Common myeloid progenitor, CD34-positive (primary cell): ENCODE results near the gene ADCY9.

ENCODE experiments used
- CTCF ChIA-PET: fragments of 350-600 bp; sonication (Branson Sonifier 250); formaldehyde crosslinking; loops from one replicate; lab custom pipeline; 2021; ENCODE audit warnings: antibody characterized with exemption; lab: Charles Lee
- POLR2A ChIA-PET: fragments of 350-600 bp; sonication (Branson Sonifier 250); formaldehyde crosslinking; loops from one replicate; lab custom pipeline; 2021; ENCODE audit warnings: antibody characterized with exemption; lab: Charles Lee
- DNase-seq, 3 donors: peaks; one replicate each; pipeline versions ENCODE4 v3.0.0 to v3.0.0-alpha.2; 2013
- H3K27ac ChIP-seq, 2 experiments: 1 replicate in 1 of 2; 2 replicates in 1 of 2; pipeline ENCODE4 v1.7.0; 2013; ENCODE audit warnings: inconsistent platforms in 2 of 2, low read length in 2 of 2, mild to moderate bottlenecking in 2 of 2, low read depth in 1 of 2, moderate library complexity in 1 of 2; ENCODE audit not compliant: severe bottlenecking in 2 of 2, insufficient read depth in 1 of 2, poor library complexity in 1 of 2
- H3K27me3 ChIP-seq, 5 experiments: replicated peaks in 2 of 5; 1 replicate in 3 of 5; 2 replicates in 2 of 5; pipeline versions ENCODE4 v1.6.1 to v1.7.0; 2013; ENCODE audit warnings: low read length in 4 of 5, mild to moderate bottlenecking in 2 of 5, moderate library complexity in 2 of 5, inconsistent platforms in 1 of 5; ENCODE audit not compliant: insufficient read depth in 5 of 5, control insufficient read depth in 4 of 5
- H3K36me3 ChIP-seq, 4 experiments: 1 replicate in 2 of 4; 2 replicates in 2 of 4; pipeline versions ENCODE4 v1.6.1 to v1.7.0; 2013; ENCODE audit warnings: low read length in 3 of 4, control low read depth in 1 of 4, mild to moderate bottlenecking in 1 of 4; ENCODE audit not compliant: control insufficient read depth in 4 of 4, insufficient read depth in 4 of 4
- H3K4me1 ChIP-seq, 4 experiments: 1 replicate in 3 of 4; 2 replicates in 1 of 4; pipeline versions ENCODE4 v1.6.1 to v1.7.1; 2013; ENCODE audit warnings: low read length in 3 of 4, mild to moderate bottlenecking in 3 of 4, control low read depth in 1 of 4, inconsistent platforms in 1 of 4, moderate library complexity in 1 of 4; ENCODE audit not compliant: control insufficient read depth in 4 of 4, insufficient read depth in 4 of 4; ENCODE audit errors: control extremely low read depth in 1 of 4
- H3K4me3 ChIP-seq, 7 experiments: 1 replicate in 4 of 7; 2 replicates in 3 of 7; pipeline versions ENCODE4 v1.5.1 to v1.7.0; 2013; ENCODE audit warnings: mild to moderate bottlenecking in 7 of 7, low read length in 6 of 7, moderate library complexity in 6 of 7, inconsistent platforms in 2 of 7, low read depth in 2 of 7, control low read depth in 1 of 7; ENCODE audit not compliant: insufficient read depth in 4 of 7, control insufficient read depth in 1 of 7; ENCODE audit errors: extremely low read depth in 1 of 7
- H3K9me3 ChIP-seq, 5 experiments: 1 replicate in 4 of 5; 2 replicates in 1 of 5; pipeline versions ENCODE4 v1.6.1 to v1.7.1; 2013; ENCODE audit warnings: low read length in 4 of 5, mild to moderate bottlenecking in 2 of 5, inconsistent platforms in 1 of 5, low read depth in 1 of 5, moderate library complexity in 1 of 5; ENCODE audit not compliant: control insufficient read depth in 4 of 5, insufficient read depth in 2 of 5; ENCODE audit errors: control extremely low read depth in 1 of 5
- WGBS: methylation state at CpG from one replicate; pipeline ENCODE4 v1.1.5; 2013; ENCODE audit not compliant: insufficient coverage; 5-methylcytosine and 5-hydroxymethylcytosine counted together

Gene ADCY9

DNA sequence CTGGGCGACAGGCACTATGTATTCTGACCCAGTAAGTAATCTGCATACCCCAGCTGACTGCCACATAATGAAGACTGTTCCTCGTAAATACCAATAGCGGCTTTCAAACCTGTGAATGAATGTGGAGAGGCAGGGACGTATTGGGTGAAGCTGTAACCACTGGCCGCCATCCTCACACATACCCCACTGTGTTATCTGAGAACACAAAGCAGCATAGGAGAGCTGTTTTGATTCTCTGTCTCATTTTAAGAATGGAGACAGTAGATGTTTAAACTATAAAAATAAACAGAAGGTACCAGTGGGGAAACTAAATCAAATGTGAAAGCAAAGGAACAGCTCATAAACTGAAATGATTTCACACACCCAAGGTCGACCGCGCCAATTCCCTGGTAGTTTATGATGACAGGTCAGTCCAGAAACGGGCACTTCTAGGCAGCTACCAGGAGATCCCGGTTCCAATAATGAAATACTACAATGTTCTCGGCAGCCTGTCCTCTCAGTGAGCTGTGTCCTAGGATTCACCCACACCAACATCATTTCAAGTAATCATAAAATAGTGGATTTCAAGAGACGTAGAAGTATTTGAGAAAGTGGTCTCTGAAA lies 109.7 kb downstream of the ADCY9 start:
- no peak for DNase-seq
- H3K4me1 ChIP-seq, result no peaks in the 10 kb centered on the region
- no peak overlapping the region for H3K27ac ChIP-seq
- no peaks in the 10 kb centered on the region for H3K36me3 ChIP-seq
- H3K4me3 ChIP-seq, result no peak overlapping the region
- H3K9me3 ChIP-seq, result no peaks in the 10 kb centered on the region
- 98% methylated on average over 6 of the region's 12 CpGs for WGBS
- ChIA-PET POLR2A (no interaction called here), CTCF (interaction anchor here (0.7 to 1.2 kb wide), 3 partner anchors 15 to 52 kb away, joined by 3 read pairs; no protein-coding TSS in a partner anchor)
- peaks cover 0 to 6% (median 0%) of the 10 kb centered on the region in 5 experiments for H3K27me3 ChIP-seq

DNA sequence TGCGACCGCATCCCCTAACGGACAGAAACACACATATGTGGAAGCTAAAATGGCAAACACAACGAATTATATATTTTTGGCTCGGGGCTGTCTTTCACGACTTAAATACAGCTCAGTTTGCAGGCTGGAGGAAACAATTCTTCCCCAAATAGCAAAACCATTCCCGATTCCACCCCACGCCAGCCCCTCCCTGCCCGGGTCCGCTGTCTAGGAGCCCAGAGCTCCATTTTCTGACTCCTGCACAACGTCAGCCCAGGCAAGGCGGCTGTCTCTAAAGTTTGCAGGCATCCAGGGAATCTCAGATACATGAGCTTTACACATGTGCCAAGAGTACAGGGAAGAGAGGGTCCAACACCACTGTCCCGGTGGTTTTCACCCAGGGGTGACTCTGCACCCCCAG lies 110.5 kb downstream of the ADCY9 start:
- no peak overlapping the region for H3K27ac ChIP-seq
- POLR2A ChIA-PET, result no interaction called here
- no peaks in the 10 kb centered on the region for H3K9me3 ChIP-seq
- CTCF ChIA-PET, result interaction anchor here (1.2 kb wide), 1 partner anchor 51 kb away, joined by 3 read pairs; no protein-coding TSS in a partner anchor
- H3K27me3 ChIP-seq, result peaks cover 0 to 6% (median 0%) of the 10 kb centered on the region in 5 experiments
- H3K4me1 ChIP-seq, result no peaks in the 10 kb centered on the region
- H3K4me3 ChIP-seq, result no peak overlapping the region
- H3K36me3 ChIP-seq, result no peaks in the 10 kb centered on the region
- 98% methylated on average over 13 of the region's 13 CpGs for WGBS
- no peak for DNase-seq

DNA sequence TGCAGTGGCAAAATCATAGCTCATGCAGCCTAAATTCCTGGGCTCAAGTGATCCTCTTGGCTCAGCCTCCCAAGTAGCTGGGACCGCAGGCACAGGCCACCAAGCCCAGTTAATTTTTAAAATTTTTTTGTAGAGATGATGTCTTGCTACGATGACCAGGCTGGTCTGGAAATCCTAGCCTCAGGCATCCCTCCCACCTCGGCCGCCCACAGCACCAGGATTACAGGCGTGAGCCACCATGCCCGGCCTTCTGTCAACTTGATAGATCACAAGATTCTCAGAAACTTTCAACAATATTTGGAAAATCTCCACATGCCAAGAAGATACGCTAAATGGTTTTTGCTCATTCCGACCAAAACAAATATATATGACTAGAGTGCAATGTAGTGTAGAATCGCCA lies 111.0 kb downstream of the ADCY9 start:
- no peak for DNase-seq
- Histone ChIP-seq H3K9me3 (no peaks in the 10 kb centered on the region), H3K4me1 (peaks cover 0 to under 1% (median 0%) of the 10 kb centered on the region in 4 experiments), H3K36me3 (no peaks in the 10 kb centered on the region), H3K27ac (no peak overlapping the region), H3K4me3 (no peak overlapping the region), H3K27me3 (peaks cover 0 to 2% (median 0%) of the 10 kb centered on the region in 5 experiments)
- WGBS, result 96% methylated on average over 6 of the region's 9 CpGs
- POLR2A ChIA-PET, result no interaction called here
- CTCF ChIA-PET, result interaction anchor here (0.8 to 1.3 kb wide), 3 partner anchors 10 to 51 kb away, joined by 3 to 7 read pairs (median 4); no protein-coding TSS in a partner anchor

DNA sequence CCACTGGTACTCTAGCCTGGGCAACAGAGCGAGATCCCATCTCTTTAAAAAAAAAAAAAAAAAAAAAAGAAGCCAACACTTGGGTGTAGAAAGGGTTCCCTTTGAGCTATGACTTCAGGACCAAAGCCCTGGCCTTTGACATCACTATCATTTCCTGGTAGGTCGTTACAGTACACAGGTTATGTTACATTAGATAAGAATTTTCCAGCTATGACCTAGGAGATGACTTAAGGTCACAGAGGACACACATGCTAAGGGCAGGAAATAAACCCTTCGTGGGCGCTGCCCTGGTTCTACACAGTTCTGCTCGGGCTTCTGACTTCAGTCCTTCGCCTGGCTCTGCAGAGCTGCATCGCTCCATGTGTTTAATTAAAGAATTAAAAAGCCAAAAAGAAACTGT lies 112.0 kb downstream of the ADCY9 start:
- CTCF ChIA-PET, result interaction anchor here (1.1 to 1.3 kb wide), 2 partner anchors 9 to 12 kb away, joined by 4 to 7 read pairs; no protein-coding TSS in a partner anchor
- WGBS, result 88% methylated on average over 6 of the region's 7 CpGs
- POLR2A ChIA-PET, result interaction anchor here (0.7 kb wide), 1 partner anchor 169 kb away, joined by 3 read pairs; no protein-coding TSS in a partner anchor

DNA sequence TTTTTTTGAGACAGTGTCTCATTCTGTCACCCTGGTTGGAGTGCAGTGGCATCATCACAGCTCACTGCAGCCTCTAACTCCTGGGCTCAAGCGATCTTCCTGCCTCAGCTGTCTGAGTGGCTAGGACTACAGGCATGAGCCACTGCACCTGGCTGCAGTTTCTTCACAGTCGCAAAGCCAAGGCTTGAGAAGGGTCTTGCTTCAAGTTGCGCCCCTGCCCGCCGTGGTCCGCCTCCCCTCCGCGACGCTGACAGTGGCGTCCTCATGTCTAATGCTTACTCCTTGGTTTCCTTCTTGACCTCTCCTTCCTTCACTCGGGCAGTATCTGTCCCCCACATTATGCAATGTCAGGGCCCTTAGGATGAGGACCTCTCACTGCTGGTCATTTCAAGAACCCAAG lies 112.7 kb downstream of the ADCY9 start:
- ChIA-PET POLR2A (interaction anchor here (0.7 kb wide), 1 partner anchor 170 kb away, joined by 3 read pairs; no protein-coding TSS in a partner anchor), CTCF (no interaction called here)
- no peaks in the 10 kb centered on the region for H3K36me3 ChIP-seq
- peaks cover 0 to 2% (median 0%) of the 10 kb centered on the region in 5 experiments for H3K27me3 ChIP-seq
- WGBS, result 96% methylated on average over 11 of the region's 11 CpGs
- no peak overlapping the region for H3K4me3 ChIP-seq
- no peak overlapping the region for H3K27ac ChIP-seq
- H3K9me3 ChIP-seq, result no peaks in the 10 kb centered on the region
- peaks cover 0 to 10% (median 6%) of the 10 kb centered on the region in 4 experiments for H3K4me1 ChIP-seq
- DNase-seq, result no peak

More for the DNA sequence above, 112.0 kb downstream of the ADCY9 start:
- no peak overlapping the region for H3K27ac ChIP-seq
- no peaks in the 10 kb centered on the region for H3K9me3 ChIP-seq
- peaks cover 0 to 8% (median 5%) of the 10 kb centered on the region in 4 experiments for H3K4me1 ChIP-seq
- no peak for DNase-seq
- H3K4me3 ChIP-seq, result no peak overlapping the region
- no peaks in the 10 kb centered on the region for H3K36me3 ChIP-seq
- peaks cover 0 to 2% (median 0%) of the 10 kb centered on the region in 5 experiments for H3K27me3 ChIP-seq

DNA sequence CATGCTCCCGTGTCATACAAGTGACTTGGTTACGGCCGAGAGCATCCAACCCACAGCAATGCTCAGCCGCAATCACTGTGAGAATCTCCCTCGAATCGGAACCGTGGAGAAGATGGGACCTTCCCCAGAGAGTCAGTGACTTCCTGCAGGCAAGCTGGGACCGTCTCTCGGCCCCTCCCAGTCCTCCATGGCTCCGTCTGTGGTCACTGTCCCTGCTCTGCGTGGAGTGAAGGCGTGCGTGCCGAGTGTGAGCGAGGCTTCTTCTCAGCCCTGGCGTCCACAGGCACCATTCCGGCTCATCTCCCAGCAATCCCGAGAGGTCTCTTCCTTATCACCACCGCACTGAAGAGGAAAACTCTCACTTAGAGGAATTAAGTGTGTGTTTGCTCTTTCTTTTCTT lies 113.1 kb downstream of the ADCY9 start:
- ChIA-PET CTCF (no interaction called here), POLR2A (no interaction called here)
- H3K9me3 ChIP-seq, result no peaks in the 10 kb centered on the region
- no peak overlapping the region for H3K27ac ChIP-seq
- no peaks in the 10 kb centered on the region for H3K36me3 ChIP-seq
- no peak overlapping the region for H3K4me3 ChIP-seq
- DNase-seq, result no peak
- H3K27me3 ChIP-seq, result peaks cover 0 to 2% (median 0%) of the 10 kb centered on the region in 5 experiments
- 94% methylated on average over 14 of the region's 19 CpGs for WGBS
- peaks cover 0 to 10% (median 6%) of the 10 kb centered on the region in 4 experiments for H3K4me1 ChIP-seq

DNA sequence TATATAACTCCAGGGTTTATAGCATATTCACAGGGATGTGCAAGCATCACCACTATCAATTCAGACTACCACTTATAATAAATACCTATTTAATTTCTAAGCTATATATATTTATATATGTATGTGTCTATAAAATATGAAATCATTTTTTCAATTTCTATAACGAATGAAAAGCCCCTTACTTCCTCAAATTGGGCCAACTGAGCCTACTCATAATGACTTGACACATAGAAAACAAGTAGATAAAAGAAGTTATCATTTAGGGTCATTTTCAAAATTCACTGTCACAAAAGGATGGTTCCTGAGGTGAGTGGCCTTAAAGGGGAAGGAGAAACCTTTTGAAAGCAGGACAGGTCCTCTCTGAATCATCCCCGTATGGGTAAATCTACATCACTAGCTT lies 114.1 kb downstream of the ADCY9 start:
- H3K27me3 ChIP-seq, result peaks cover 0 to 2% (median 0%) of the 10 kb centered on the region in 5 experiments
- peak; percentile 10 to 71 (median 49) for DNase-seq
- no peak overlapping the region for H3K27ac ChIP-seq
- H3K36me3 ChIP-seq, result no peaks in the 10 kb centered on the region
- ChIA-PET POLR2A (no interaction called here), CTCF (interaction anchor here (0.7 kb wide), 1 partner anchor 257 kb away, joined by 3 read pairs; no protein-coding TSS in a partner anchor)
- H3K4me1 ChIP-seq, result peaks cover 0 to 10% (median 6%) of the 10 kb centered on the region in 4 experiments
- no peak overlapping the region for H3K4me3 ChIP-seq
- H3K9me3 ChIP-seq, result no peaks in the 10 kb centered on the region
- no CpG with 5 or more reads among the region's 2 CpGs for WGBS
